NCI-H2196 treated with DMSO at 0.1 percent for 48 hours (cell line): ENCODE measurements around the gene CD69.

Experiments
- DNase-seq: peaks from one replicate; lab custom pipeline; 2025; ENCODE audit not compliant: unreplicated experiment; lab: John Stamatoyannopoulos, UW

Gene CD69

GRCh38 chr12:9782547-9783382, 22.1 kb upstream of the CD69 start:
- DNase-seq: no peak

- DNase-seq: no peak
Observed at GRCh38 chr12:9781360-9781759, 20.7 kb upstream of the CD69 start.

GRCh38 chr12:9779209-9779608, 18.5 kb upstream of the CD69 start:
- DNase-seq: no peak

- DNase-seq: no peak
Observed at GRCh38 chr12:9776781-9777180, 16.1 kb upstream of the CD69 start.

- no peak for DNase-seq
Observed at GRCh38 chr12:9773216-9773877, 12.6 kb upstream of the CD69 start.

GRCh38 chr12:9763025-9763424, 2.3 kb upstream of the CD69 start:
- no peak for DNase-seq

- no peak for DNase-seq
Observed at GRCh38 chr12:9762369-9762768, 1.7 kb upstream of the CD69 start.

GRCh38 chr12:9761419-9761781, 699 bp upstream of the CD69 start:
- DNase-seq: no peak

- DNase-seq: no peak
Observed at GRCh38 chr12:9760120-9760519, 581 bp downstream of the CD69 start.

GRCh38 chr12:9759694-9760093, 1.0 kb downstream of the CD69 start:
- DNase-seq: no peak

- DNase-seq: no peak
Observed at GRCh38 chr12:9758119-9758518, 2.6 kb downstream of the CD69 start.

- DNase-seq: no peak
Observed at GRCh38 chr12:9757433-9758025, 3.2 kb downstream of the CD69 start.

GRCh38 chr12:9756706-9757105, 4.0 kb downstream of the CD69 start:
- no peak for DNase-seq

- no peak for DNase-seq
Observed at GRCh38 chr12:9756170-9756569, 4.5 kb downstream of the CD69 start.

GRCh38 chr12:9755567-9755966, 5.1 kb downstream of the CD69 start:
- no peak for DNase-seq

- no peak for DNase-seq
Observed at GRCh38 chr12:9755035-9755434, 5.7 kb downstream of the CD69 start.

GRCh38 chr12:9754099-9754927, 6.4 kb downstream of the CD69 start:
- DNase-seq: no peak

- DNase-seq: no peak
Observed at GRCh38 chr12:9753498-9753897, 7.2 kb downstream of the CD69 start.

- DNase-seq: no peak
Observed at GRCh38 chr12:9753073-9753472, 7.6 kb downstream of the CD69 start.

GRCh38 chr12:9752145-9752933, 8.4 kb downstream of the CD69 start:
- DNase-seq: no peak
